DND-41 (cell line): Measurements from ENCODE around the gene HDGF.

Experiments used
- CTCF ChIP-seq: IDR thresholded peaks from 2 replicates; pipeline ENCODE4 v1.5.1; 2012; ENCODE audit warnings: borderline replicate concordance, low read length, moderate library complexity, mild to moderate bottlenecking; ENCODE audit not compliant: poor library complexity, severe bottlenecking; ENCODE audit errors: extremely low read depth
- EZH2 ChIP-seq: IDR thresholded peaks from 3 replicates; pipeline ENCODE4 v1.6.1; 2012; ENCODE audit warnings: borderline replicate concordance, low read depth, mild to moderate bottlenecking, moderate library complexity, low read length, inconsistent platforms; ENCODE audit not compliant: severe bottlenecking

DNA sequence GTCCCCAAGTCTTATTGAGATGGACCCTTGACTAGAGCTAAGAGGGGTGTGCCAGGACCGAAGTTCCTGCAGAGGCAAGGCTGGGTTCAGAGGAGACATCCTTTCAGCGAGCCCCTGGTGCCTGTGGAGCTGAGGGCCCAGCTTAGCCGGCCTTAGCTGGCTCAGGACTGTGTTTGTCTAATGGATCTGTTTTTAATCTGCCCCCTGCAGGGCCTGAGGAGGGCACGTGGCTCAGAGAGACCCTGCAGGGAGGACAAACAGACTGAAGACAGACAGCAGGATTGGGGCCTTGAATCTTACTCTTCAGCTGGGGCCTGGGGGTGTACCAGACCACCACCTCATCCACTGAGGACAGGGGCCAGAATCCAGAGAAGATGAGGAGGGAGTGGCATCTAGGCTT is 47.7 kb downstream of the HDGF start:
- TF ChIP-seq CTCF (no peak), EZH2 (no peak)
